GM10266 (cell line): ENCODE results near the gene USP7.

ENCODE experiments used
- DNase-seq: peaks from one replicate; pipeline ENCODE4 v3.0.0; 2012; ENCODE audit errors: extremely low spot score
- TF ChIP-seq, protein P1 (sequence below): IDR thresholded peaks from 2 replicates; pipeline ENCODE4 v1.5.1; 2012; ENCODE audit warnings: mild to moderate bottlenecking, low read depth; ENCODE audit not compliant: control insufficient read depth, insufficient read depth; ENCODE audit errors: missing control alignments

USP7 gene

DNA sequence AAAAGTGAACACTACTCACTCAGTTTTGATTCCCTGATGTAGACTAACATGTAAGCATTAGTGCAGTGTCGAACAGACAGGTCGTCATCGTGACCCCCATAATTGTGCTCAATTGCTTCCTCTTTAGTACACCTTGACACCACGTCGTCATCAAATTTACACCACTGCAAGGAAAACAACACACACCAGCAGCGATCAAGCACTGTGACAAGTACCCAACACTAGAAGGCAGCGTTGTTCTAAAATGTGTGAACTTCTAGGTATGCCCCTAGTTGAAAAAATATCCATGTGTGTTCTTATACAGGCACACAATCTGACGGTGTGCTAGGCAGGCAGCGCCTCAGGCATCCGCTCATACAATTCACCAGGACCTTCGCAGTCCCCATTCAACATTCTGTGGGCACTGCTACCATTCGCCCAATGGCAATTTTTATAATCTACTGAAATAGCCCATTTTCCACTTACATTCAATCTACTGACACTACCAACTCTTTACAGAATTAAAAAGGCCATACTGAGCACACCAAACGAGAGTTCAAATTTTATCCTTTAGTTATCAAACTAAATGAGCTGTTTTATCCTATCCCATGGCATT, 58.4 kb downstream of the USP7 start:
- TF ChIP-seq, protein P1, sequence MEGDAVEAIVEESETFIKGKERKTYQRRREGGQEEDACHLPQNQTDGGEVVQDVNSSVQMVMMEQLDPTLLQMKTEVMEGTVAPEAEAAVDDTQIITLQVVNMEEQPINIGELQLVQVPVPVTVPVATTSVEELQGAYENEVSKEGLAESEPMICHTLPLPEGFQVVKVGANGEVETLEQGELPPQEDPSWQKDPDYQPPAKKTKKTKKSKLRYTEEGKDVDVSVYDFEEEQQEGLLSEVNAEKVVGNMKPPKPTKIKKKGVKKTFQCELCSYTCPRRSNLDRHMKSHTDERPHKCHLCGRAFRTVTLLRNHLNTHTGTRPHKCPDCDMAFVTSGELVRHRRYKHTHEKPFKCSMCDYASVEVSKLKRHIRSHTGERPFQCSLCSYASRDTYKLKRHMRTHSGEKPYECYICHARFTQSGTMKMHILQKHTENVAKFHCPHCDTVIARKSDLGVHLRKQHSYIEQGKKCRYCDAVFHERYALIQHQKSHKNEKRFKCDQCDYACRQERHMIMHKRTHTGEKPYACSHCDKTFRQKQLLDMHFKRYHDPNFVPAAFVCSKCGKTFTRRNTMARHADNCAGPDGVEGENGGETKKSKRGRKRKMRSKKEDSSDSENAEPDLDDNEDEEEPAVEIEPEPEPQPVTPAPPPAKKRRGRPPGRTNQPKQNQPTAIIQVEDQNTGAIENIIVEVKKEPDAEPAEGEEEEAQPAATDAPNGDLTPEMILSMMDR = peak; percentile 53
- no peak for DNase-seq

DNA sequence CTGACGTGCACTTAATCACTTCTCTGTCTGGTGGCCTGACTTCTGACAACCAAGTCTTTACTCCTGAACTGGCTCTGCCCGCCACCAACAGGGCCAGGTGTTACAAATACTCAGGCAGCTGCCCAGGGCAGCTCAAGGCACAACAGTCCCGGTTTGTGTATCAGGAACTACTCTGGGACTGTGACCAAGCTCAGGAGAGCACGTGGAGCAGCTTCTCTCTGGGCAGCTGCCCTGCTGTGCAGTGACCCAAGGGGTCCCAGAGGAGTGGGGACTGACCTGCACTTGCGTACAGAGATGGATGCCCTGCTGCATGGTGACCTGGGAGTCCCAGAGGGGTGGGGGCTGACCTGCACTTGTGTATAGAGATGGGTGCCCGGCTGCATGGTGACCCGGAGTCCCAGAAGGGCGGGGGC, 59.7 kb downstream of the USP7 start:
- TF ChIP-seq, protein P1 = no peak
- no peak for DNase-seq

DNA sequence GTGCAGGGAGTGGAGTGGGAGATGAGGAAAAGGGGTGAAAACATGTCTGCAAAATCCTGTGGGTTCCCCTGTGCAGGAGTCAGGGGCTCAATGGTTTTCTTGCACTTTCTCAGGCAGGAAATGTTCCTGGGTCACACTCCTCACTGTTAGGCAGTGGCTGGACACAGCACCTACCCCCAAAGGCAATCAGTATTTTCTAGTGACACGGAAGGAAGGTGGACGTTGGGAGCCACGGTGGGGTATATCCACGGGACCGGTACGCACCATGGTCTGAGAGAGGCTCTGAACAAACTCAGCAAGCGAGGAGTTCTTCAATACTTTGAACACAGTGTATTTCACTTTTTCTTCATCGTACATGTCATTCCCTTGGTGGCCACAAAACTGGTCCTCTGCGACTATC, 60.7 kb downstream of the USP7 start:
- DNase-seq = no peak
- TF ChIP-seq, protein P1 = no peak

DNA sequence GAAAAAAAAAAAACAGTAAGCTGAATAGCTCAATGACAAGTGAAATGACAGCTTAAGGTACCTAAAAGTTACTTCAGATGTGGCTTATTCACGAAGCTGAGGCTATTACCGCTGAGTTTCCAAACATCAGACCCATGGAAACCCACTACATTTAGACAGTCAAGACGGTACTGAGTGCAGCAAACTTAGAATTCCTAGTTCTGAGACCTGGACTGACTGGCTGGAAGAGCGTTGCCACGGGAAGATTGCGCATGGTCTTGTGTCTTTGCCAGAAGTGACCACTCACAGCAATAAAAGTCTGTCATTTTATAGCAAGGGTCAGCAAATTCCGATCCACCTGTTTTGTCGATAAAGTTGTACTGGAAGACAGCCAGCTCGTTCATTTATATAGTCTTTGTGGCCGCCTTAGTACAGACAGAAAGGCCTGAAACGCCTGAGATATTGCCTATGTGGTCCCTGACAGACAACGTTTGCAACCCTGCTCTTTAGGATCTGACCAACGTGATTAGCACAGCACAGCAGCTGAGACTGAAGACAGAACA, 62.3 kb downstream of the USP7 start:
- DNase-seq = no peak
- TF ChIP-seq, protein P1 = no peak

DNA sequence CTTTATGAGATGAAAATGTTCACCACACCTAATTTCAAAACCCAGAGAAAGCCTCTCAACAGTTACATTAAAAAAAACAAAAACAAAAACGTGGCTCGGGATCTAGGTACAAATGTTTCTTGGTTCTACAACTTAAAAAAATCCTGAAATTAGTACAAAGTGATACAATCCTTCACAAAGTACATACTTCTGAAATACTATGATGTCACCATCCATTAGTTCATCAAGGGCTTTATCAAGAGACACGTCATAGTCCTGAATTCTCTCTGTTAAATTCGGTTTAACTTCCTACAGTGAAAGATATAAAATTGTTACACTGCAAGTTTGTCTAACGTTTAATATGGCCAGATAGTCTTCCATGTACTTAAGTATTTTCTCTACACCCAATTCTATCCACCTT, 63.4 kb downstream of the USP7 start:
- TF ChIP-seq, protein P1 = no peak
- DNase-seq = no peak

DNA sequence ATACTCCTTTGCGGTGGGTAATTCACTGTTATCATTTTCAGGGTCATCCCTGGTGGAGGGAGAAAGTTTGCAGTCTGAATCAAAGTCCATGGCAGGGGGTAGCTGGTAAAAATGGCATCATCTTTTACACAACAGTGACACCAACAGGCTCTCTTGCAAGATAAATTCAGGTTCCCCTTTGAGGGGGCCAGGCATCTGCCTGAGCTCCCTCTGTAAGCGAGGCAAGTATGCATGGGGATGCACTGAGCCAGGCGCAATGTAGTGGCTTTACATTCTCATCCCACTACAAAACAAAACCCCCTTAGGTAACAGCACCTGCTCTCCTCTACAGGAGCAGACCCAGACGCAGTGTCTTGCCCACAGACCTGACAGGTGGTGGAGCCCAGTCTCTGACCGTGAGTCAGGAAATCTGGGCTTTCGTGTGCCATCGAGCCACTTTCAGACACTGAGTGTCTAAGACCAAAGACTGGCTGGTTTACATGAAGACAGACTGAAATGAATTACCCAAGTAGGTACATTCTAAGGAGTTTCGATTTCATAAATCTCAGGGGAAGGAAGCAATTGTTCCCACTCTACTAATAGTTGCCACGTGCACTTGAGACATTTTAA, 63.9 kb downstream of the USP7 start:
- TF ChIP-seq, protein P1 = no peak
- no peak for DNase-seq

DNA sequence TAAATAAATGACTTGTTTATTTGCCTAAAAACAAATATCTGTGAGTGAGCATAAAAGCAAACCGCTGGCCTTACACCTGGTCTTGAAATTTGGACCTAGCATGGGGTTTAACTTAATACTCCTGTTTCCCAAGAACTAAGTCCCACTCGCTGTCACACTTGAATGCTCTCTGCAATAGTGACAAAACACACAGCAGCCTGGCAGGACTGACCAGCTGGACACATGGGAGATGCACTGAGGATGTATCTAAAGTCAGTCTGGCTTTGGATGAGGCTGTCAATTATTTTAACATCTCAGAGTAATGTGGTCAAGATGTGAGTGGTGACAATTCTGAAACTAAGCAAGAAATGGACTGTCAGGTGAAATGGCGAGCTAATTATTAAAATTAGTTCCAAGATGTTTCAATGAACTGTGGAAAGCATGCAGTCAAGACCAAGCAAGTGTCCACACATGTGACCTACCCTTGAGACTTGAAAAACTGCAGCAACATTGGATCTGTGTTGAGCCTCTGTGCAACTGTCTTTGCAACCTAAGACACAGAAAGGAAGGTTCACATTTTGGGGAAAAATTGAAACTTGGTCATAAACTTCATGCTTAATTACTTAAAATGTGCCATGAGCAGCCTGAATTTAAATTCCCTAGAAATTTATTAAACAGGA, 64.9 kb downstream of the USP7 start:
- no peak for DNase-seq
- TF ChIP-seq, protein P1 = no peak
